Ectodermal cell (in vitro differentiated cells): ENCODE results near the gene SOST.
A peak's percentile ranks its signal among the peaks of the same experiment; 100 is the strongest.

Experiments used
- H3K27ac ChIP-seq: 2 replicates; pipeline ENCODE4 v1.7.0; 2013; ENCODE audit warnings: mild to moderate bottlenecking, low read depth, low read length; ENCODE audit not compliant: insufficient read depth, poor library complexity, severe bottlenecking
- H3K27me3 ChIP-seq: 2 replicates; pipeline ENCODE4 v1.7.0; 2013; ENCODE audit warnings: mild to moderate bottlenecking, low read length; ENCODE audit not compliant: insufficient read depth, control insufficient read depth, poor library complexity, severe bottlenecking
- H3K36me3 ChIP-seq: one replicate; pipeline ENCODE4 v1.7.0; 2013; ENCODE audit warnings: low read length; ENCODE audit not compliant: control insufficient read depth, insufficient read depth
- H3K4me1 ChIP-seq: one replicate; pipeline ENCODE4 v1.7.0; 2013; ENCODE audit warnings: low read length; ENCODE audit not compliant: control insufficient read depth, insufficient read depth
- H3K4me3 ChIP-seq: 2 replicates; pipeline ENCODE4 v1.7.0; 2013; ENCODE audit warnings: low read depth, low read length, control low read depth; ENCODE audit not compliant: insufficient read depth
- H3K9me3 ChIP-seq: 2 replicates; pipeline ENCODE4 v1.7.0; 2013; ENCODE audit warnings: mild to moderate bottlenecking, low read length, moderate library complexity; ENCODE audit not compliant: control insufficient read depth
- WGBS, 2 experiments: methylation state at CpG; one replicate each; pipeline ENCODE4 v1.1.7; 2013; ENCODE audit warnings: missing lambda C conversion rate in 2 of 2; 5-methylcytosine and 5-hydroxymethylcytosine counted together

The SOST gene

DNA sequence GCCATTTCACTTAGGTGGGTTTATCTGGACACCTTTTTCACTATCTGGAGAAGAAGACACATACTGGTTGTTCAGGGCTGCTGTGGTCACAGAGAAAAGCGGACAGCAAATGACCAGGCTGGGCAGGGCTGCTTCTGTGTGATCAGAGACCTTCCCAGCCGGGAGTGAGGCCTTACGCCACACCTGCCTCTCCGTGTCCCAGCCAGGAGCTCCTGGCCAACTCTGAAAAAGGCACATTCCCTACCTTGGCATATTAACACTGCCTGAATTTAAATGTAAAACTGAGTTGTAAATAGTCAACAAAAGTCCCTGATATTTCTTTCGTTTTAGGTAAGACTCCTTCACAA lies 9.1 kb upstream of the SOST start:
- 92 to 93% methylated on average over 5 of the region's 5 CpGs for WGBS, 2 experiments
- H3K9me3 ChIP-seq = no peaks in the 10 kb centered on the region
- H3K27ac ChIP-seq = no peak overlapping the region
- no peaks in the 10 kb centered on the region for H3K27me3 ChIP-seq
- no peaks in the 10 kb centered on the region for H3K4me1 ChIP-seq
- H3K4me3 ChIP-seq = no peak overlapping the region
- peaks cover 11% of the 10 kb centered on the region for H3K36me3 ChIP-seq

DNA sequence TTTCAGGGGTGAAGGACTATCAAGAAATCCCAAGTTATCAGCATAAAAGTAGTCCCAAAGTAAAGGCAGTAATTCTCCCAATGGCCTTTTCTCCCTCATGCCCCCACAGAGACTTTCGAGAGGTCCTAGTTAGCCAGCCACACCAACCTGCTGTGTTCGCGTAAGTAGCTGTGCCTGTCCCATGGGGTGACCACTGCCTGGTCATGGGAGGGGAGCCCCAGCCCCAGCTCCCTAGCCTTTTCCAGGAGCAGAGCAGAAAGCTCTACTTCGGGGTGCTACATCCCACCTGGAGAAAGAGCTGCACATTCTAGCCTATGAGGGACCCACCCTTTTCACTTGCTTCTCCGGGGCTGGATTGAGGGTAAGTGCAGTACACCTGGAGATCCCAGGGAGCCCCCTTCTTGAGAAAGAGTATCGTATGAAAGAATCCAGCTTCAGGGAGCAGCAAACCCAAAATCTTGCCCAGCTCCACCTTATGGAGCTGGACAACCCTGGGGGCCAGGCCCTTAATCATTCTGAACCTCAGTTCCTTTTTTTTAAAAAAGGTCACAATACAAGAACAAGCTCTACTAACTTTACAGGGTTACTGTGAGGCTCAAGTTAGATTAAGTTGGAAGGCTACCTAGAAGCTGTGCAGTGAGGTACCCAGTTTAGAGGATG lies 8.6 kb upstream of the SOST start:
- peaks cover 6% of the 10 kb centered on the region for H3K36me3 ChIP-seq
- H3K27ac ChIP-seq = no peak overlapping the region
- H3K27me3 ChIP-seq = no peaks in the 10 kb centered on the region
- no peaks in the 10 kb centered on the region for H3K4me1 ChIP-seq
- WGBS, 2 experiments = 94 to 95% methylated on average over 6 of the region's 6 CpGs
- no peaks in the 10 kb centered on the region for H3K9me3 ChIP-seq
- no peak overlapping the region for H3K4me3 ChIP-seq

DNA sequence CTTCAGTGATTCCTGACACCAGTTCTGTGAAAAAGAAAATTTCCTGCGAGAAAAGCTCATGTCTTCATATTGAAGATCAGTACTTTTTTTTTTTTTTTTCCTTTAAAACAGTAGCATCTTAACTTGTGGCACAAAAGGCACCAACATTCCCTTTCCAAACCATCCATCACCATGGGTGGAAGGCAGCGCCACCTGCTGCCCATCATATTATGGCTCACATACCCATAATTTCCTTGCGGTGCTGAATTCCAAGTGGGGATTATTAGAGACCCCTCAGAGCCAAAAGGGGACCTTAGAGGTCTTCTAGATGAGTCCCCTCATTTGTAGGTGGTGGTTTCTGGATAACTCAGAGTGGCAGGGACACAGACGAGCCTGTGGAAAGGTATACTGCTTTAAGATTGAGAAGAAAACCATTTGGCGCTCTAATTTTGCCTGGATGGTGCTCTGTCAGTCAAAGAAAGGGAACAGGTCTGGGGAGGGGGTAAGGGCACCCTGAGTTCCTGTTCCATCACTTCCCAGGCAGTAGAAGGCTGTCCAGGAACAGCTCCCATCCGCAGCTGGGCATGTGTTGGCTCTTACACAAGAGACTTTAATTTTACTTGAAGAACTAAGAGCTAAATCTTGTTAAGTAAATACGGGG lies 7.9 kb upstream of the SOST start:
- 57 to 61% methylated on average over 7 of the region's 7 CpGs for WGBS, 2 experiments
- H3K36me3 ChIP-seq = peaks cover 6% of the 10 kb centered on the region
- H3K4me1 ChIP-seq = no peaks in the 10 kb centered on the region
- H3K27me3 ChIP-seq = no peaks in the 10 kb centered on the region
- no peak overlapping the region for H3K27ac ChIP-seq
- no peaks in the 10 kb centered on the region for H3K9me3 ChIP-seq
- no peak overlapping the region for H3K4me3 ChIP-seq

DNA sequence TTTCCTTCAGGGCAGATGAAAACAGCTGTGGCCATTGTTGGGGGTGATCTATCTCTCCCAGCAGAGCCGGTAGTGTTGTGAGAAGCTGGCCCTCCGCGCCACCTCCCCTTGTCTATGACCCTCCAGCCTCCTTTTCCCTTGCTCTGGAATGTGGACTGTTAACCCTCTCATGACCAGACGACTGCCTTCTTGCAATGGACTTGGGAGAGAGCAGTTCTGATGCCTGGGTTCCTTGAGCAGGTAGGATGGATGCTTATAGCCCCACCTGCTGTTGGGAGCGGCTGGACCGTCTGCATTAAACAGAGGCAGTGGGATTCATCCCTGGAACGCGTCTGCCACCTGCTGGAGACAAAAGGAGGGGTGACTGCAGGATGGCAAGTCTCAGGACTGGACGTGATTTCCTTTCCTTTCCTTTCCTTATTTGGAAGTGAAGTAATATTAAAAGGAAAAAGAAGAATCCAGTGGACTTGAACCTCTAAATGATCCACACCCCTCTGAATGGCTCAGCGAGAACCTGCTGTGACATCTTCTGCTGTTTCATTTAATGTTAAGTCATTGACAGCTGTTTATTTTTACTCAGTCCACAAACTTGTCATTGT lies 1.8 kb upstream of the SOST start:
- WGBS, 2 experiments = 1% methylated on average over 10 of the region's 10 CpGs
- no peaks in the 10 kb centered on the region for H3K9me3 ChIP-seq
- H3K4me3 ChIP-seq = no peak overlapping the region
- H3K27ac ChIP-seq = no peak overlapping the region
- peaks cover 23% of the 10 kb centered on the region for H3K4me1 ChIP-seq
- H3K27me3 ChIP-seq = peaks cover 16% of the 10 kb centered on the region
- no peaks in the 10 kb centered on the region for H3K36me3 ChIP-seq

DNA sequence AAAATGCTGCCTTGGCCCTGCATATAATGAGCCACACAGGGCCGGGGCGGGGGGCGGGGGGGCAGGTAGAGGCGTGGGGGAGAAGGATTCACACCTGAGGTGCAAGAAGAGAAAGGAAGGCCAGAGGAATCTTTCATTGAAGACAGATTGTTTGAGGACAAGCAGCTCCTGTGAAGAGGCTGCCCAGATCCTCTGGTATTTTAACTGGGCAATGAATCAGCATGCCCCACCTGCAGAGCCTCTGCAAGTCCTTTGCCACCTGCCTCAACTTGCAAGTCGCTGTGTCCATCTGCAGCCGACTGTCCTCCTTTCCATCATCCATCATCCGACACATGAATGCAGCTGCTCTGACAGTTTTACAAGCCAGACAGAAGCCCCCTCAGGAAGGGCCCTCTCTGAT lies 1.2 kb upstream of the SOST start:
- H3K4me3 ChIP-seq = no peak overlapping the region
- H3K4me1 ChIP-seq = peaks cover 23% of the 10 kb centered on the region
- no peak overlapping the region for H3K27ac ChIP-seq
- no peaks in the 10 kb centered on the region for H3K9me3 ChIP-seq
- peaks cover 21% of the 10 kb centered on the region for H3K27me3 ChIP-seq
- no peaks in the 10 kb centered on the region for H3K36me3 ChIP-seq
- WGBS, 2 experiments = 47 to 49% methylated on average over 7 of the region's 7 CpGs

DNA sequence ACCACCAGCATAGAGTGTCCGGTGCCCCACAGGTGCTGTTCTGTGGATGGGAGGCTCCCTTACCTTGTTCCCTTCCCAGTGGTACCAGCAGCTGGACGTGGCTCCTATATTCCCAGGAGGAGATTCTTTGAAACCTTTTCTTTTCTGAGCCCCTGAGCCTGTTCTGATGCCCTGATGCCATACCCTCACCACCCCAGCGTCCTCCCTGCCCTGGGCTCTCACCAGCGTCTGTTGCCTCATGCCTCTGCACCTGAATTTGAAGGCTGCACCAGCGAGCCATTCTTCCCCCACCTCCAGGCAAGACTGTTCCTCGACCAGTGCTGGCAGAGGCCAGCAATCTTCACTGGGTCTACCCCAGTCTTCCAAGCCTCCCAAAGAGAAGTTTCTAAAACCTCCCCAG lies 505 bp downstream of the SOST start:
- WGBS, 2 experiments = 86 to 88% methylated on average over 6 of the region's 6 CpGs
- Histone ChIP-seq H3K27me3 (peaks cover 39% of the 10 kb centered on the region), H3K36me3 (no peaks in the 10 kb centered on the region), H3K27ac (no peak overlapping the region), H3K4me3 (no peak overlapping the region), H3K9me3 (no peaks in the 10 kb centered on the region), H3K4me1 (peaks cover 23% of the 10 kb centered on the region)

DNA sequence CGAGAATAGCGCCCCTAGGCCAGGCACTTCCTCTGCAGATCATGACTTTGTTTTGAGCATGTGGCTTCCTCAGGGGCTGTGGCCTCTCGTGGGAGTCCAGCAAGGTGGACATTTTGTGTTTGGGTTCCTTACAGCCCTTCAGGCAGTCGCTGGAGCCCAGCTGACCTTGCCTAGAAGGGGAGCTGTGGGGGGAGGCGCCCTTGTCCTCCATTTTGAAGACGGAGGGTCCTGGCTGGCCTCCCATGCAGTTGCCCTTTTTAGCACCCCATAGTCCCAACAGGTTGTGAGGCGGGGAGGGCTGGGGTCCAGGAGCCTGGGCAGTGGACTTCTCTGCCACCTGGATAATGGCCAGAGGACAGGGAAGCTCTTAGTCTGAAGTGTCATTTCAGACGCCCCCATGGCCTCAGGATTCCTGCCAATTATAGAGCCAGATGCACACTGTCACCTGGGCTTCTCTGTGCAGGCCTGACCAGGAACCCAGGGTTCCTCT lies 1.4 kb downstream of the SOST start:
- H3K27me3 ChIP-seq = peaks cover 43% of the 10 kb centered on the region
- WGBS, 2 experiments = 90 to 94% methylated on average over 8 of the region's 8 CpGs
- no peaks in the 10 kb centered on the region for H3K9me3 ChIP-seq
- peaks cover 23% of the 10 kb centered on the region for H3K4me1 ChIP-seq
- no peak overlapping the region for H3K4me3 ChIP-seq
- no peaks in the 10 kb centered on the region for H3K36me3 ChIP-seq
- no peak overlapping the region for H3K27ac ChIP-seq

DNA sequence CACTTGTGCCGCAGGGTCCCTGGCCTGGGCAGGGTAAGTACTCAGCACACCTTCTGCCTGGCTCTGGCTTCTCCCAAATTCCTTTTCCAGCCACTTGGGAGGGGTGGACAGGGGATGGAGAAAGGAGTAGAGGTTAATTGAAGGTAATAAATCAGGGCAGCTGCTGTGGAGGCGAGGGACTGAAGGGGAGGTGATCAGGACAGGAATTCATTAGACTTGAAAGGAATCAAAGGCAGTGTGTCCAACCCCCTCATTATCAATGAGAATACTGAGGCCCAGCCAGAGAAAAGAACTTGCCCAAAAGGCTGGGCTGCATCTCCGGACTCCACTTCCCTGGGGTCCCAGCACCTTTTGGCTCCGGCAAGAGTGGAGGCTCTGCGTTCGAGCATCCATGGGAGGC lies 2.4 kb downstream of the SOST start:
- no peak overlapping the region for H3K27ac ChIP-seq
- no peak overlapping the region for H3K4me3 ChIP-seq
- H3K9me3 ChIP-seq = no peaks in the 10 kb centered on the region
- H3K4me1 ChIP-seq = peaks cover 23% of the 10 kb centered on the region
- no peaks in the 10 kb centered on the region for H3K36me3 ChIP-seq
- 67 to 71% methylated on average over 6 of the region's 6 CpGs for WGBS, 2 experiments
- peaks cover 43% of the 10 kb centered on the region for H3K27me3 ChIP-seq

DNA sequence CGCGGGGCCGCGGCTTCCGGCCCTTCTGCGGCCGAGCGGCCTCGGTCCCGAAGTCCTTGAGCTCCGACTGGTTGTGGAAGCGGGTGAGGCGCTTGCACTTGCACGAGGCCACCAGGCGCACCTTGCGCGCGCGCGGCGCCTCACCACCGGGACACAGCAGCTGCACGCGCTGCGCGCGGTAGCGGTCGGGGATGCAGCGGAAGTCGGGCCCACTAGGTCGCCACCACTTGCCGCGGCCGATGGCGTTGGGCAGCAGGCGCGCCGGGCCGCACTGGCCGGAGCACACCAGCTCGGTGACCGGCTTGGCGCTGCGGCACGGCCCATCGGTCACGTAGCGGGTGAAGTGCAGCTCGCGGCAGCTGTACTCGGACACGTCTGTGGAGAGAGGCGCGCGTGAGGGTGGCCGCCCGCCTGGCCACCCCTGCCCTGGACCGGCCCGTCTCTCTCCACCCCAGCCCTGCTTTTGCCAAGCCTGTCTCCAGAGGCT lies 3.2 kb downstream of the SOST start:
- Histone ChIP-seq H3K36me3 (no peaks in the 10 kb centered on the region), H3K4me1 (peaks cover 23% of the 10 kb centered on the region), H3K27ac (no peak overlapping the region), H3K4me3 (peak overlapping the region; percentile 11), H3K27me3 (peaks cover 43% of the 10 kb centered on the region), H3K9me3 (no peaks in the 10 kb centered on the region)
- WGBS, 2 experiments = 50 to 55% methylated on average over 60 of the region's 60 CpGs

DNA sequence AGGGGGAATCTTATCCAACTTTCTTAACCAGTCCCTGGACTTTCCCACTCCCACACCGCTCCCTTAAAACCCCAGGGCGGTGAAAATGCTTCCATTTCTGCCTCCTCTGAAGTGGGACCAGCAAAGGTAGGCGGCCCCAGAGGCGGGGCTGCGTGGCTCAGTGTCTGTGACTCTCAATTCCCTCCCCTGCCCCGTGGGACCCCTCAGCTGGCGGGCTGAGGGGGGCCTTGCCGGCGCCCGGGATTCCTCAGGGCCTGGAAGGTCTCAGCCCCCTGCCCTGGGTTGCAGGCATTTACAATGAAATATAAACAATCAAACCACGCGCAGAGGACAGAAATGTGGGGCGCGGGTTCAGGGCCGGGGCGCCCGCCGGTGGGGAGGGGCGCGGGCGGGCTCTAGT lies 3.6 kb downstream of the SOST start:
- peaks cover 19% of the 10 kb centered on the region for H3K4me1 ChIP-seq
- 51 to 55% methylated on average over 21 of the region's 21 CpGs for WGBS, 2 experiments
- H3K4me3 ChIP-seq = peak overlapping the region; percentile 11
- H3K9me3 ChIP-seq = no peaks in the 10 kb centered on the region
- H3K27ac ChIP-seq = no peak overlapping the region
- H3K36me3 ChIP-seq = no peaks in the 10 kb centered on the region
- peaks cover 43% of the 10 kb centered on the region for H3K27me3 ChIP-seq
